ENCODE data around the gene MYO5B.

Gene MYO5B

GRCh38 chr18:50011813-50012435 lies 183.0 kb downstream of the MYO5B start:
- peak; percentile 87 for DNase-seq (ENCODE audit: low read depth)

GRCh38 chr18:50009773-50010335 lies 185.1 kb downstream of the MYO5B start:
- peak; percentile 13 for DNase-seq (ENCODE audit: low read depth)

GRCh38 chr18:50008306-50008705 lies 186.6 kb downstream of the MYO5B start:
- no peak for DNase-seq (ENCODE audit: low read depth)

- no peak for DNase-seq (ENCODE audit: low read depth)
Measured at GRCh38 chr18:50006470-50007046, 188.4 kb downstream of the MYO5B start.

GRCh38 chr18:50004013-50004412 lies 190.9 kb downstream of the MYO5B start:
- DNase-seq (ENCODE audit: low read depth) = no peak

- no peak for DNase-seq (ENCODE audit: low read depth)
Measured at GRCh38 chr18:50002781-50003180, 192.2 kb downstream of the MYO5B start.

- no peak for DNase-seq (ENCODE audit: low read depth)
Measured at GRCh38 chr18:50000227-50000626, 194.7 kb downstream of the MYO5B start.

- DNase-seq (ENCODE audit: low read depth) = no peak
Measured at GRCh38 chr18:49999128-49999527, 195.8 kb downstream of the MYO5B start.

GRCh38 chr18:49997558-49997957 lies 197.4 kb downstream of the MYO5B start:
- no peak for DNase-seq (ENCODE audit: low read depth)

- DNase-seq (ENCODE audit: low read depth) = no peak
Measured at GRCh38 chr18:49994410-49994809, 200.5 kb downstream of the MYO5B start.

GRCh38 chr18:49993299-49993698 lies 201.6 kb downstream of the MYO5B start:
- no peak for DNase-seq (ENCODE audit: low read depth)

GRCh38 chr18:49988733-49989132 lies 206.2 kb downstream of the MYO5B start:
- no peak for DNase-seq (ENCODE audit: low read depth)

- DNase-seq (ENCODE audit: low read depth) = no peak
Measured at GRCh38 chr18:49988101-49988500, 206.8 kb downstream of the MYO5B start.

- DNase-seq (ENCODE audit: low read depth) = no peak
Measured at GRCh38 chr18:49985236-49985635, 209.7 kb downstream of the MYO5B start.

- no peak for DNase-seq (ENCODE audit: low read depth)
Measured at GRCh38 chr18:49980896-49981295, 214.1 kb downstream of the MYO5B start.

- no peak for DNase-seq (ENCODE audit: low read depth)
Measured at GRCh38 chr18:49976795-49977560, 218.0 kb downstream of the MYO5B start.

- DNase-seq (ENCODE audit: low read depth) = no peak
Measured at GRCh38 chr18:49976001-49976400, 218.9 kb downstream of the MYO5B start.

- no peak for DNase-seq (ENCODE audit: low read depth)
Measured at GRCh38 chr18:49974079-49974478, 220.9 kb downstream of the MYO5B start.

GRCh38 chr18:49973592-49973991 lies 221.4 kb downstream of the MYO5B start:
- DNase-seq (ENCODE audit: low read depth) = no peak

- no peak for DNase-seq (ENCODE audit: low read depth)
Measured at GRCh38 chr18:49972535-49972934, 222.4 kb downstream of the MYO5B start.

- DNase-seq (ENCODE audit: low read depth) = no peak
Measured at GRCh38 chr18:49971462-49971861, 223.5 kb downstream of the MYO5B start.

- DNase-seq (ENCODE audit: low read depth) = no peak
Measured at GRCh38 chr18:49970319-49970718, 224.6 kb downstream of the MYO5B start.

Measured in amniotic epithelial cell (primary cell).